HepG2 (cell line): ENCODE results near the gene QPCT. TPM values are rescaled to one million over a fixed set of nuclear protein-coding genes. Genes with fewer than 3 reads are reported as not detected.

Experiments
- FOSL1 ChIP-seq: sonication (generic); formaldehyde crosslinking; IDR thresholded peaks from 2 replicates; pipeline ENCODE4 v1.9.0; 2021; ENCODE audit warnings: missing genetic modification reagents, borderline replicate concordance
- MEF2D ChIP-seq: sonication (generic); formaldehyde crosslinking; IDR thresholded peaks from 2 replicates; pipeline ENCODE4 v1.5.1; 2020; ENCODE audit warnings: mild to moderate bottlenecking, missing genetic modification reagents
- PAXIP1 ChIP-seq: sonication (generic); formaldehyde crosslinking; conservative IDR thresholded peaks from 2 replicates; pipeline ENCODE4 v1.4.0; 2020; ENCODE audit warnings: mild to moderate bottlenecking, missing genetic modification reagents, moderate library complexity
- PCBP2 ChIP-seq: fragments of 200-400 bp; formaldehyde crosslinking; optimal IDR thresholded peaks from 2 replicates; pipeline ENCODE3; 2018; ENCODE audit warnings: low read length, low read depth; ENCODE audit not compliant: poor library complexity, severe bottlenecking
- PHF8 ChIP-seq: sonication (generic); formaldehyde crosslinking; IDR thresholded peaks from 2 replicates; pipeline ENCODE4 v1.5.0; 2020; ENCODE audit warnings: missing genetic modification reagents
- SATB2 ChIP-seq: sonication (generic); formaldehyde crosslinking; IDR thresholded peaks from 2 replicates; pipeline ENCODE4 v1.5.0; 2020; ENCODE audit warnings: missing genetic modification reagents
- TP53 ChIP-seq: sonication (generic); formaldehyde crosslinking; conservative IDR thresholded peaks from 2 replicates; pipeline ENCODE4 v1.4.0; 2020; ENCODE audit warnings: missing genetic modification reagents
- ZNF230 ChIP-seq: sonication (generic); formaldehyde crosslinking; IDR thresholded peaks from 2 replicates; pipeline ENCODE4 v1.4.0; 2020; ENCODE audit warnings: mild to moderate bottlenecking, missing genetic modification reagents
- ZNF251 ChIP-seq: sonication (generic); formaldehyde crosslinking; IDR thresholded peaks from 2 replicates; pipeline ENCODE4 v1.9.0; 2021; ENCODE audit warnings: mild to moderate bottlenecking, missing genetic modification reagents
- ZNF318 ChIP-seq: sonication (generic); formaldehyde crosslinking; IDR thresholded peaks from 2 replicates; pipeline ENCODE4 v1.4.0; 2020; ENCODE audit warnings: mild to moderate bottlenecking, missing genetic modification reagents
- ZNF484 ChIP-seq: sonication (generic); formaldehyde crosslinking; IDR thresholded peaks from 2 replicates; pipeline ENCODE4 v1.5.1; 2020; ENCODE audit warnings: mild to moderate bottlenecking, low read depth, missing genetic modification reagents, borderline replicate concordance
- ZNF598 ChIP-seq: sonication (generic); formaldehyde crosslinking; IDR thresholded peaks from 2 replicates; pipeline ENCODE4 v1.5.1; 2020; ENCODE audit warnings: mild to moderate bottlenecking, missing genetic modification reagents, borderline replicate concordance
- ZNF713 ChIP-seq: sonication (generic); formaldehyde crosslinking; IDR thresholded peaks from 2 replicates; pipeline ENCODE4 v1.4.0; 2020; ENCODE audit warnings: mild to moderate bottlenecking, missing genetic modification reagents
- ZNF768 ChIP-seq: sonication (generic); formaldehyde crosslinking; IDR thresholded peaks from 2 replicates; pipeline ENCODE4 v1.4.0; 2020; ENCODE audit warnings: missing genetic modification reagents
- polyA plus RNA-seq, 8 experiments: library from polyadenylated mRNA; depleted of rRNA in 3 of 8; stranded (reverse) in 7 of 8; unstranded in 1 of 8; fragments of >200 nt; fragmentation: Illumina TruSeq in 4 of 8; extraction: Trizol in 4 of 8; gene quantifications; 2 replicates each; pipeline versions ENCODE4 v1.2.1 to v1.2.3, GENCODE V29; 2011 to 2016; ENCODE audit warnings: low read depth in 4 of 8, missing spikeins in 1 of 8, mixed read lengths in 1 of 8; ENCODE audit not compliant: insufficient read depth in 1 of 8
- total RNA-seq, 5 experiments: library from RNA; depleted of rRNA; stranded (reverse); fragments of >200 nt; fragmentation: Illumina TruSeq; extraction: Trizol; gene quantifications; 2 replicates each; pipeline ENCODE4 v1.2.3, GENCODE V29; 2016; ENCODE audit warnings: low read depth in 1 of 5

QPCT gene
- total and polyA plus RNA-seq, 2 of the 13 experiments (the other 11 are each of a cell fraction or from before 2014, with no cell fraction given): 0.77 to 1.2 TPM

DNA sequence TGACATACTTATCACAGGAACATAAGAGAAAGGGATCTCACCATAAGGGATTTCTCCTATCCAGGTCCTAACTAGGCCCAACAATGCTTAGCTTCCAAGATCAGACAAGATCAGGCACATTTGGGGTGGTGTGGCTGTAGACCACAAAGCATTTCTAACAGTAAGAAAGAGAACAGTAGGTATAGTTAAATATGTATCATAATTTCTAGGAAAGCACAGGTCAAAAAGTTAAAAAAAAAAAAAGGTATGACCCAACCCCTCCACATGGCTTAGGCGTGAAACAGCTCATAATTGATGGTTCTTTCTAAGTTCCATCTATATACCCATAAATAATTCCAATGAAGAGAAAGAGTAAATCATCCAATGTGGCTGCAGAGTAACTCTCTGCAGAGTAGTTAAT, 26.7 kb upstream of the QPCT start (continued):
- TF ChIP-seq ZNF318 (no peak), ZNF598 (CRISPR knock-in tag) (no peak), ZNF230 (CRISPR knock-in tag) (no peak), PAXIP1 (CRISPR knock-in tag) (no peak), ZNF484 (CRISPR knock-in tag) (no peak), ZNF768 (no peak), MEF2D (CRISPR knock-in tag) (no peak), TP53 (CRISPR knock-in tag) (no peak), ZNF713 (no peak), PCBP2 (no peak), SATB2 (CRISPR knock-in tag) (no peak), PHF8 (CRISPR knock-in tag) (no peak), ZNF251 (CRISPR knock-in tag) (no peak), FOSL1 (CRISPR knock-in tag) (no peak)
